ENCODE measurements around the gene RCBTB1. TPM values are rescaled to one million over a fixed set of nuclear protein-coding genes. Genes with fewer than 3 reads are reported as not detected.
"Not testable (repeated sequence)": the region's sequence is repeated elsewhere in the genome, so short reads cannot be mapped to it uniquely, and the experiment has no call there.

The RCBTB1 gene
- total RNA-seq, 1 donor = 19.0 TPM

- no peaks in the 10 kb centered on the region for H3K9me3 ChIP-seq (ENCODE audit: low read depth, low read length)
- peak overlapping the region; percentile 82 for H3K4me3 ChIP-seq (ENCODE audit: low read length)
- peaks cover 28% of the 10 kb centered on the region for H3K4me1 ChIP-seq (ENCODE audit: insufficient read depth, low read length)
- H3K27me3 ChIP-seq (ENCODE audit: insufficient read depth, low read length) = no peaks in the 10 kb centered on the region
Observed at GRCh38 chr13:49584771-49585182, 581 bp downstream of the RCBTB1 start.

- no peaks in the 10 kb centered on the region for H3K9me3 ChIP-seq (ENCODE audit: low read depth, low read length)
- H3K27me3 ChIP-seq (ENCODE audit: insufficient read depth, low read length) = no peaks in the 10 kb centered on the region
- H3K4me1 ChIP-seq (ENCODE audit: insufficient read depth, low read length) = peaks cover 27% of the 10 kb centered on the region
- no peak overlapping the region for H3K4me3 ChIP-seq (ENCODE audit: low read length)
Observed at GRCh38 chr13:49580980-49581680, 4.2 kb downstream of the RCBTB1 start.

GRCh38 chr13:49579501-49579900 lies 5.9 kb downstream of the RCBTB1 start:
- Histone ChIP-seq H3K4me3 (ENCODE audit: low read length) (no peak overlapping the region), H3K9me3 (ENCODE audit: low read depth, low read length) (no peaks in the 10 kb centered on the region), H3K27me3 (ENCODE audit: insufficient read depth, low read length) (no peaks in the 10 kb centered on the region), H3K4me1 (ENCODE audit: insufficient read depth, low read length) (peaks cover 18% of the 10 kb centered on the region)

GRCh38 chr13:49571299-49572240 lies 13.8 kb downstream of the RCBTB1 start:
- H3K4me1 ChIP-seq (ENCODE audit: insufficient read depth, low read length) = peaks cover 10% of the 10 kb centered on the region
- no peaks in the 10 kb centered on the region for H3K27me3 ChIP-seq (ENCODE audit: insufficient read depth, low read length)
- H3K9me3 ChIP-seq (ENCODE audit: low read depth, low read length) = no peaks in the 10 kb centered on the region
- H3K4me3 ChIP-seq (ENCODE audit: low read length) = no peak overlapping the region

- Histone ChIP-seq H3K9me3 (ENCODE audit: low read depth, low read length) (no peaks in the 10 kb centered on the region), H3K27me3 (ENCODE audit: insufficient read depth, low read length) (no peaks in the 10 kb centered on the region), H3K4me3 (ENCODE audit: low read length) (no peak overlapping the region), H3K4me1 (ENCODE audit: insufficient read depth, low read length) (peaks cover 10% of the 10 kb centered on the region)
Observed at GRCh38 chr13:49569993-49570689, 15.2 kb downstream of the RCBTB1 start.

- Histone ChIP-seq H3K4me1 (ENCODE audit: insufficient read depth, low read length) (peaks cover 10% of the 10 kb centered on the region), H3K9me3 (ENCODE audit: low read depth, low read length) (no peaks in the 10 kb centered on the region), H3K4me3 (ENCODE audit: low read length) (no peak overlapping the region), H3K27me3 (ENCODE audit: insufficient read depth, low read length) (no peaks in the 10 kb centered on the region)
Observed at GRCh38 chr13:49567491-49567890, 17.9 kb downstream of the RCBTB1 start.

GRCh38 chr13:49566461-49566860 lies 18.9 kb downstream of the RCBTB1 start:
- Histone ChIP-seq H3K27me3 (ENCODE audit: insufficient read depth, low read length) (no peaks in the 10 kb centered on the region), H3K4me3 (ENCODE audit: low read length) (no peak overlapping the region), H3K4me1 (ENCODE audit: insufficient read depth, low read length) (peaks cover 10% of the 10 kb centered on the region), H3K9me3 (ENCODE audit: low read depth, low read length) (no peaks in the 10 kb centered on the region)

- not testable (repeated sequence) for H3K4me1 ChIP-seq (ENCODE audit: insufficient read depth, low read length); H3K4me3 ChIP-seq (ENCODE audit: low read length); H3K9me3 ChIP-seq (ENCODE audit: low read depth, low read length); H3K27me3 ChIP-seq (ENCODE audit: insufficient read depth, low read length)
Observed at GRCh38 chr13:49565461-49565860, 19.9 kb downstream of the RCBTB1 start.

GRCh38 chr13:49563516-49563915 lies 21.8 kb downstream of the RCBTB1 start:
- H3K27me3 ChIP-seq (ENCODE audit: insufficient read depth, low read length) = no peaks in the 10 kb centered on the region
- H3K9me3 ChIP-seq (ENCODE audit: low read depth, low read length) = no peaks in the 10 kb centered on the region
- no peaks in the 10 kb centered on the region for H3K4me1 ChIP-seq (ENCODE audit: insufficient read depth, low read length)
- H3K4me3 ChIP-seq (ENCODE audit: low read length) = no peak overlapping the region

GRCh38 chr13:49561062-49561410 lies 24.3 kb downstream of the RCBTB1 start:
- no peak overlapping the region for H3K4me3 ChIP-seq (ENCODE audit: low read length)
- H3K9me3 ChIP-seq (ENCODE audit: low read depth, low read length) = no peaks in the 10 kb centered on the region
- H3K27me3 ChIP-seq (ENCODE audit: insufficient read depth, low read length) = no peaks in the 10 kb centered on the region
- H3K4me1 ChIP-seq (ENCODE audit: insufficient read depth, low read length) = no peaks in the 10 kb centered on the region

- no peaks in the 10 kb centered on the region for H3K9me3 ChIP-seq (ENCODE audit: low read depth, low read length)
- H3K4me1 ChIP-seq (ENCODE audit: insufficient read depth, low read length) = no peaks in the 10 kb centered on the region
- no peaks in the 10 kb centered on the region for H3K27me3 ChIP-seq (ENCODE audit: insufficient read depth, low read length)
- no peak overlapping the region for H3K4me3 ChIP-seq (ENCODE audit: low read length)
Observed at GRCh38 chr13:49560270-49561061, 24.9 kb downstream of the RCBTB1 start.

GRCh38 chr13:49559006-49559405 lies 26.4 kb downstream of the RCBTB1 start:
- no peaks in the 10 kb centered on the region for H3K27me3 ChIP-seq (ENCODE audit: insufficient read depth, low read length)
- H3K4me1 ChIP-seq (ENCODE audit: insufficient read depth, low read length) = no peaks in the 10 kb centered on the region
- H3K4me3 ChIP-seq (ENCODE audit: low read length) = no peak overlapping the region
- no peaks in the 10 kb centered on the region for H3K9me3 ChIP-seq (ENCODE audit: low read depth, low read length)

- Histone ChIP-seq H3K4me1 (ENCODE audit: insufficient read depth, low read length) (peaks cover 7% of the 10 kb centered on the region), H3K27me3 (ENCODE audit: insufficient read depth, low read length) (no peaks in the 10 kb centered on the region), H3K4me3 (ENCODE audit: low read length) (no peak overlapping the region), H3K9me3 (ENCODE audit: low read depth, low read length) (no peaks in the 10 kb centered on the region)
Observed at GRCh38 chr13:49554387-49554786, 31.0 kb downstream of the RCBTB1 start.

- no peak overlapping the region for H3K4me3 ChIP-seq (ENCODE audit: low read length)
- no peaks in the 10 kb centered on the region for H3K9me3 ChIP-seq (ENCODE audit: low read depth, low read length)
Observed at GRCh38 chr13:49553888-49554287, 31.5 kb downstream of the RCBTB1 start.

More at GRCh38 chr13:49553888-49554287, 31.5 kb downstream of the RCBTB1 start:
- Histone ChIP-seq H3K27me3 (ENCODE audit: insufficient read depth, low read length) (no peaks in the 10 kb centered on the region), H3K4me1 (ENCODE audit: insufficient read depth, low read length) (peaks cover 7% of the 10 kb centered on the region)
